T-cell (primary cell): ENCODE results near the gene WASHC4. TPM values are rescaled to one million over a fixed set of nuclear protein-coding genes. Genes with fewer than 3 reads are reported as not detected.

Source experiments
- ATAC-seq, 4 experiments: fragments of 200-7000 bp in 3 of 4; fragments of 150-1000 bp in 1 of 4; cut with Tn5 transposase; replicated peaks in 1 of 4; 1 replicate in 3 of 4; 2 replicates in 1 of 4; pipeline ENCODE4 v1.10.0; 2021; ENCODE audit warnings: moderate library complexity in 3 of 4, mild to moderate bottlenecking in 2 of 4, moderate number of reproducible peaks in 1 of 4
- CTCF ChIA-PET, 2 donors: fragments of 300-600 bp; sonication (Branson Sonifier 250); formaldehyde crosslinking; loops; one replicate each; lab custom pipeline; 2022; ENCODE audit warnings: antibody characterized with exemption in 2 of 2; lab: Charles Lee
- POLR2A ChIA-PET, 2 donors: fragments of 300-600 bp; sonication (Branson Sonifier 250); formaldehyde crosslinking; loops; one replicate each; lab custom pipeline; 2022; ENCODE audit warnings: antibody characterized with exemption in 2 of 2; lab: Charles Lee
- DNase-seq, 35 experiments: peaks; one replicate each; pipeline versions ENCODE4 v3.0.0 to v3.0.0-alpha.2; 2013 to 2023
- H3K27ac ChIP-seq: one replicate; pipeline ENCODE4 v1.5.1; 2013; ENCODE audit warnings: low read length
- H3K27me3 ChIP-seq, 2 experiments: replicated peaks in 1 of 2; 1 replicate in 1 of 2; 2 replicates in 1 of 2; pipeline versions ENCODE4 v1.6.1 to v1.7.0; 2013; ENCODE audit warnings: low read length in 1 of 2, mixed read lengths in 1 of 2; ENCODE audit not compliant: control insufficient read depth in 2 of 2, insufficient read depth in 2 of 2; ENCODE audit errors: extremely low read depth in 1 of 2
- H3K36me3 ChIP-seq, 2 donors: 1 replicate in 1 of 2; 2 replicates in 1 of 2; pipeline versions ENCODE4 v1.6.1 to v1.7.0; 2013; ENCODE audit warnings: low read length in 1 of 2; ENCODE audit not compliant: control insufficient read depth in 2 of 2, insufficient read depth in 1 of 2; ENCODE audit errors: extremely low read depth in 1 of 2
- H3K4me1 ChIP-seq, 2 experiments: 1 replicate in 1 of 2; 2 replicates in 1 of 2; pipeline versions ENCODE4 v1.6.1 to v1.7.0; 2013; ENCODE audit warnings: low read length in 2 of 2, mixed read lengths in 1 of 2; ENCODE audit not compliant: insufficient read depth in 2 of 2, control insufficient read depth in 1 of 2; ENCODE audit errors: extremely low read depth in 1 of 2
- H3K4me3 ChIP-seq, 2 donors: 1 replicate in 1 of 2; 2 replicates in 1 of 2; pipeline versions ENCODE4 v1.5.1 to v1.7.0; 2013; ENCODE audit warnings: mild to moderate bottlenecking in 2 of 2, low read length in 1 of 2, moderate library complexity in 1 of 2; ENCODE audit not compliant: control insufficient read depth in 1 of 2; ENCODE audit errors: extremely low read depth in 1 of 2
- H3K9me3 ChIP-seq: 2 replicates; pipeline ENCODE4 v1.7.0; 2013
- H3K27ac Mint-ChIP-seq, 2 donors: one replicate each; pipeline ENCODE4 v1.8.0; 2020 to 2021; ENCODE audit warnings: mild to moderate bottlenecking in 2 of 2, mixed read lengths in 2 of 2
- H3K27me3 Mint-ChIP-seq, 2 donors: one replicate each; pipeline ENCODE4 v1.8.0; 2021 to 2022; ENCODE audit warnings: mixed read lengths in 2 of 2
- H3K36me3 Mint-ChIP-seq: one replicate; pipeline ENCODE4 v1.8.0; 2021; ENCODE audit warnings: mixed read lengths
- H3K4me1 Mint-ChIP-seq, 3 donors: one replicate each; pipeline ENCODE4 v1.8.0; 2020 to 2022; ENCODE audit warnings: mixed read lengths in 3 of 3, mild to moderate bottlenecking in 1 of 3
- H3K4me3 Mint-ChIP-seq, 3 donors: one replicate each; pipeline ENCODE4 v1.8.0; 2020 to 2022; ENCODE audit warnings: mild to moderate bottlenecking in 3 of 3, mixed read lengths in 3 of 3, moderate library complexity in 3 of 3
- H3K9me3 Mint-ChIP-seq, 3 donors: one replicate each; pipeline ENCODE4 v1.8.0; 2020 to 2022; ENCODE audit warnings: mixed read lengths in 3 of 3
- WGBS: methylation state at CpG from one replicate; pipeline ENCODE4 v1.1.5; 2013; ENCODE audit warnings: missing lambda C conversion rate; ENCODE audit not compliant: insufficient coverage; 5-methylcytosine and 5-hydroxymethylcytosine counted together
- total RNA-seq, 35 experiments: library from RNA in 6 of 35; stranded (reverse) in 6 of 35; fragments of 120-200 nt in 1 of 35; gene quantifications; one replicate each; pipeline versions ENCODE4 v1.2.1 to v1.2.4 and lab custom pipeline; 2013 to 2026

WASHC4 gene
- total RNA-seq, 5 donors from 2014 or later (not counting 1 experiment from before 2014, with no cell fraction given): 41.4 to 62.2 (median 49.0) TPM

DNA sequence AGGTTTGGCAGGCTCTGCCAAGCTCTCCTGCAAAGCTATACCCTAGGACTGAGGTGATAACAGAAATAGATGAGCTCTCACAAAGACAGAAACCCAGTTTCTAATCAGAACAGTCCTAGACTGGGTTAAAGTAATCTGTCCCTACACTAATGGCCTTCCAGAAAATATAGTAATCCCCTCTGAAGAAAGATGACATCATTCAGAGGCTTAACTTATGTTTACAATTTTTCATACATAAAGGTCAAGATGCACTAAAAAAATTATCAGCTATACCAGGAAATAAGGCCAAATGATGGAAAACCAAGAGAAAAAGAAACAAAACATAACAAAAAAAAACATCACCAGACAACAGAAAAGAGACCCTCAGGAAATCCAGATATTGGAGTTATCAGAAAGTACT lies 4.9 kb upstream of the WASHC4 start:
- H3K9me3 ChIP-seq: no peaks in the 10 kb centered on the region
- no peaks in the 10 kb centered on the region for H3K9me3 Mint-ChIP-seq
- ChIA-PET POLR2A (interaction anchor here in 1 of 2 donors (0.6 kb wide), 1 partner anchor 99 kb away, joined by 5 read pairs; no protein-coding TSS in a partner anchor), CTCF (interaction anchor here (0.5 to 0.6 kb wide), 2 partner anchors 11 to 149 kb away, joined by 3 read pairs; no protein-coding TSS in a partner anchor)
- no peak overlapping the region for H3K4me3 Mint-ChIP-seq
- peaks cover 7 to 11% (median 9%) of the 10 kb centered on the region in 3 donors for H3K4me1 Mint-ChIP-seq
- peaks cover 40 to 41% of the 10 kb centered on the region in 2 donors for H3K27me3 Mint-ChIP-seq
- DNase-seq (no peak), ATAC-seq (no peak)
- no peaks in the 10 kb centered on the region for H3K36me3 Mint-ChIP-seq
- H3K4me1 ChIP-seq: no peaks in the 10 kb centered on the region
- peaks cover 0 to 7% of the 10 kb centered on the region in 2 experiments for H3K27me3 ChIP-seq
- no peak overlapping the region for H3K27ac ChIP-seq
- H3K36me3 ChIP-seq: no peaks in the 10 kb centered on the region
- H3K27ac Mint-ChIP-seq: peak overlapping the region in 1 of 2 donors; percentile 5
- H3K4me3 ChIP-seq: no peak overlapping the region

DNA sequence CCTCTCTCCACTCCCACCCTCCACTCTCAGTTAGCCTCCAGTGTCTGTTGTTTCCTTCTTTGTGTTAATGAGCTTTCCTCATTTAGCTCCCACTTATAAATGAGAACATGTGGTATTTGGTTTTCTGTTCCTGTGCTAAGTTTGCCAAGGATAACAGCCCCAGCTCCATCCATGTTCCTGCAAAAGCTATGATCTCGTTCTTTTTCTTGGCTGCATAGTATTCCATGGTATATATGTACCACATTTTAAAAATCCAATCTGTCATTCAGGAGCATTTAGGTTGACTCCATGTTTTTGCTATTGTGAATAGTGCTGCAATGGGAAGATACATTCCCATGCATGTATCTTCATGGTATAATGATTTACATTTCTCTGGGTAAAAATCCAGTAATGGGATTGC lies 2.8 kb upstream of the WASHC4 start:
- H3K4me3 ChIP-seq: no peak overlapping the region
- no CpG with 5 or more reads among the region's 1 CpG for WGBS
- ATAC-seq (no peak), DNase-seq (no peak)
- peaks cover 7 to 12% of the 10 kb centered on the region in 2 experiments for H3K4me1 ChIP-seq
- Mint-ChIP-seq H3K4me1 (peaks cover 22 to 26% (median 25%) of the 10 kb centered on the region in 3 donors), H3K27me3 (peaks cover 25 to 31% of the 10 kb centered on the region in 2 donors), H3K27ac (no peak overlapping the region), H3K9me3 (no peaks in the 10 kb centered on the region), H3K36me3 (no peaks in the 10 kb centered on the region), H3K4me3 (no peak overlapping the region)
- H3K27me3 ChIP-seq: peaks cover 0 to 7% of the 10 kb centered on the region in 2 experiments
- H3K27ac ChIP-seq: no peak overlapping the region
- H3K36me3 ChIP-seq: no peaks in the 10 kb centered on the region
- ChIA-PET POLR2A (interaction anchor here in 1 of 2 donors (0.5 to 0.7 kb wide), 2 partner anchors 9 to 56 kb away, joined by 3 to 4 read pairs; no protein-coding TSS in a partner anchor), CTCF (no interaction called here)
- H3K9me3 ChIP-seq: no peaks in the 10 kb centered on the region

DNA sequence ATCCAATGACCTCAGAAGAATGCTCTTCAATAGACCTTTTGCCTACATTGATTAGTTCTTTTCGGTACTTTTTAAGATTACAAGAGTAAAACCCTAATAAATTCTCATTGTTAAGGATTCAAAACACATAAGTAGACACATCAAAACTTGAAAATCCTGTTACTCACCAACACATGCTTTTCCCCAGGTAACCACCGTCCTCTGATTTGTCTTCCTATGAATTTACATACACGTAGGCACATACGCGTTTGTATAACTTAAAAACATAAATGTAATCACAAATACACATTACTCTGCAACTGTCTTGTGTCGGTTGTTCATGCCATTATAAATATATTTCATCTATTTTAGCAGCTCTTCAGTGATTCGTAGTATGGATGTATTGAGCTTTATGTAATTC lies 910 bp upstream of the WASHC4 start:
- peak in 1 of 35 experiments; percentile 16 for DNase-seq
- Histone ChIP-seq H3K9me3 (no peaks in the 10 kb centered on the region), H3K36me3 (peaks cover 0 to under 1% of the 10 kb centered on the region in 2 donors), H3K4me1 (peaks cover 8 to 19% of the 10 kb centered on the region in 2 experiments), H3K4me3 (peak overlapping the region; percentile 63 to 89), H3K27ac (no peak overlapping the region), H3K27me3 (peaks cover 0 to 7% of the 10 kb centered on the region in 2 experiments)
- WGBS: 80% methylated on average over 1 of the region's 7 CpGs
- Mint-ChIP-seq H3K27ac (peak overlapping the region; percentile 89 to 95), H3K4me1 (peaks cover 31 to 34% (median 32%) of the 10 kb centered on the region in 3 donors), H3K4me3 (peak overlapping the region; percentile 94 to 99 (median 96)), H3K27me3 (peaks cover 16 to 24% of the 10 kb centered on the region in 2 donors), H3K9me3 (no peaks in the 10 kb centered on the region), H3K36me3 (no peaks in the 10 kb centered on the region)
- ChIA-PET CTCF (no interaction called here), POLR2A (no interaction called here)
- ATAC-seq: no peak

DNA sequence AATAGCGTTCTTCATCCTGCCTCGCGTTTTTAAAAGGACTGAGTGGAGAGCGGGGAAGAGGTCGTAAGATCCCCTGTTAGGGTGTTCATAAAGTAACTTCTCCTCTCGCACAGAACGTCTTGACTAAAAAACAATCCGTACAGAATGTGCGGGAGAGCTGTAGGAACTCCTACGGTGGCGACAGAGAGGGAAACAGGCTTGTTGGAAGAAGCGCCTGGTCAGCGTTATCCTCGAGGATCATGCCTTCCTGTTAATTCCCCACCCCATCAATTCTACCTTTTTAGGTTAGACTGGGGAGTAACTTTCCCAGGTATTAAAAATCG lies 399 bp upstream of the WASHC4 start:
- peak overlapping the region; percentile 94 to 99 (median 96) for H3K4me3 Mint-ChIP-seq
- H3K4me3 ChIP-seq: peak overlapping the region; percentile 63 to 89
- peak overlapping the region; percentile 89 to 95 for H3K27ac Mint-ChIP-seq
- H3K27ac ChIP-seq: no peak overlapping the region
- no CpG with 5 or more reads among the region's 15 CpGs for WGBS
- H3K4me1 ChIP-seq: peaks cover 8 to 21% of the 10 kb centered on the region in 2 experiments
- H3K4me1 Mint-ChIP-seq: peaks cover 35 to 38% (median 37%) of the 10 kb centered on the region in 3 donors
- DNase-seq (peak in 2 of 35 experiments; percentile 2), ATAC-seq (peak; percentile 5 to 16 (median 10))
- H3K36me3 Mint-ChIP-seq: peaks cover 5% of the 10 kb centered on the region
- no peaks in the 10 kb centered on the region for H3K9me3 Mint-ChIP-seq
- H3K36me3 ChIP-seq: peaks cover 0 to 6% of the 10 kb centered on the region in 2 donors
- peaks cover 0 to 7% of the 10 kb centered on the region in 2 experiments for H3K27me3 ChIP-seq
- H3K9me3 ChIP-seq: no peaks in the 10 kb centered on the region
- H3K27me3 Mint-ChIP-seq: peaks cover 11 to 20% of the 10 kb centered on the region in 2 donors
- CTCF ChIA-PET: no interaction called here
- POLR2A ChIA-PET: interaction anchor here in 1 of 2 donors (2.1 kb wide), 1 partner anchor 11 kb away, joined by 6 read pairs; no protein-coding TSS in a partner anchor

DNA sequence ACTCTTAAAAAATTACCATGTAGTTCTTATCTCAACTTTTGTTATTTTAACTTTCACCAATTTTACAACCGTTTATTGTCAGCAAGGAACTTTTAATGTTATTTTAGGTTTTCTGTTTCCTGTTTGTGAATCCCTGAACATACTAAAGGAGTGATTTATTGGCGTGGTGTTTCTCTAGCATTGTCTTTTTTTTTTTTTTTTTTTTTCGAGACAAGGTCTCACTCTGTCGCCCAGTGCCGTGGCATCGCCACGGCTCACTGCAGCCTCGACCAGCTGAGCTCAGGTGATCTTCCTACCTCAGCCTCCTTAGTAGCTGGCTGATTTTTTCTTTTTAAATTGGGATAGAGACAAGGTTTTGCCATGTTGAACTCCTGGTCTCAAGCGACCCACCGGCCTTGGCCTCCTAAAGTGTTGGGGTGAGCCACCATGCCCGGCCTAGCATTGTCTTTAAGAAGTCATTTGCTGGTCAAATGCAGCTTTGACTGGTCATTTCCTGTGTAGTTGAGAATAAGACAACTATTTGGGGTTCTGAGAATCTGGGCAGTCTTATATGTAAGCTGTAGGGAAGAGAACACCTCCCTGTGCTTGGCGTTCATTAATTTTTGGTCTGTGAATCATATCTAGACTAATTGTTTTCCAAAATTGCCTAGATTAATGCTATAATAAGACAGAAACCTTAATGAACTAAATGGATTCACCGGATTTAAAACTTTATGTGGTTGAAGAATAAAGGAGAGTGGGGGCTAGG lies 2.1 kb downstream of the WASHC4 start:
- H3K4me3 ChIP-seq: peak overlapping the region in 1 of 2 donors; percentile 89
- peaks cover 8 to 21% of the 10 kb centered on the region in 2 experiments for H3K4me1 ChIP-seq
- no peak overlapping the region for H3K27ac ChIP-seq
- no peaks in the 10 kb centered on the region for H3K9me3 ChIP-seq
- no peak for ATAC-seq
- peak overlapping the region; percentile 94 to 99 (median 96) for H3K4me3 Mint-ChIP-seq
- H3K36me3 ChIP-seq: peaks cover 0 to 18% of the 10 kb centered on the region in 2 donors
- ChIA-PET CTCF (no interaction called here), POLR2A (interaction anchor here (0.6 to 0.7 kb wide), 2 partner anchors 26 to 202 kb away, joined by 3 to 5 read pairs; no protein-coding TSS in a partner anchor)
- H3K9me3 Mint-ChIP-seq: no peaks in the 10 kb centered on the region
- 48% methylated on average over 3 of the region's 13 CpGs for WGBS
- H3K4me1 Mint-ChIP-seq: peaks cover 52 to 57% (median 56%) of the 10 kb centered on the region in 3 donors
- peaks cover 9 to 13% of the 10 kb centered on the region in 2 donors for H3K27me3 Mint-ChIP-seq
- H3K27ac Mint-ChIP-seq: peak overlapping the region; percentile 48 to 53
- peak in 1 of 35 experiments; percentile 8 for DNase-seq
- H3K36me3 Mint-ChIP-seq: peaks cover 18% of the 10 kb centered on the region
- H3K27me3 ChIP-seq: peaks cover 0 to 4% of the 10 kb centered on the region in 2 experiments

DNA sequence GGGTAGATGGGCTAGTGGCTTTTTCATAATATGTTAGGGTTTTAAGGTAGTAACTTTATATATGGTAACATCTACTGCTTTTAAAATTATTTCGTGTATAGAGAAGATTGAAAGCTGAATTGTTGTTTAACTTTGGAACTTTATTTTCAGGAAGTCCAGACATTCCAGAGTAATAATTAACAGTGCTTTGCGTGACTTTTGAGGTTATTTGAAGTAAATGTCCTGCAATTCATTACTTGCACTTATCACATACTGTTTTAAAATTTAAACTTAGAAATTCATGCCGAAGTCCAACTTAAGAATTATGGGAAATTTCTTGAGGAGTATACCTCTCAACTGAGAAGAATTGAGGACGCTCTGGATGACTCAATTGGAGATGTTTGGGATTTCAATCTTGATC lies 3.3 kb downstream of the WASHC4 start:
- Histone ChIP-seq H3K4me1 (peaks cover 8 to 21% of the 10 kb centered on the region in 2 experiments), H3K27ac (no peak overlapping the region), H3K9me3 (no peaks in the 10 kb centered on the region), H3K27me3 (peaks cover 0 to under 1% of the 10 kb centered on the region in 2 experiments), H3K36me3 (peaks cover 0 to 26% of the 10 kb centered on the region in 2 donors), H3K4me3 (no peak overlapping the region)
- WGBS: no CpG with 5 or more reads among the region's 4 CpGs
- H3K4me3 Mint-ChIP-seq: peak overlapping the region in 1 of 3 donors; percentile 9
- POLR2A ChIA-PET: interaction anchor here in 1 of 2 donors (0.6 kb wide), 1 partner anchor 1139 kb away, joined by 4 read pairs; no protein-coding TSS in a partner anchor
- H3K36me3 Mint-ChIP-seq: peaks cover 24% of the 10 kb centered on the region
- ATAC-seq (no peak), DNase-seq (no peak)
- H3K4me1 Mint-ChIP-seq: peaks cover 52 to 58% (median 57%) of the 10 kb centered on the region in 3 donors
- CTCF ChIA-PET: no interaction called here
- H3K9me3 Mint-ChIP-seq: no peaks in the 10 kb centered on the region
- H3K27me3 Mint-ChIP-seq: peaks cover 5 to 6% of the 10 kb centered on the region in 2 donors
- H3K27ac Mint-ChIP-seq: no peak overlapping the region
